Neuronal stem cell (in vitro differentiated cells): ENCODE measurements around the gene RNF44.
A peak's percentile ranks its signal among the peaks of the same experiment; 100 is the strongest.

Experiments used
- DNase-seq: peaks from one replicate; pipeline ENCODE4 v3.0.0-alpha.2; 2013; ENCODE audit warnings: low spot score
- H2AFZ ChIP-seq: one replicate; pipeline ENCODE4 v1.6.1; 2013; ENCODE audit warnings: mild to moderate bottlenecking, low read length, inconsistent platforms
- H2AK5ac ChIP-seq: 2 replicates; pipeline ENCODE4 v1.6.1; 2013; ENCODE audit warnings: low read depth, mild to moderate bottlenecking, inconsistent platforms, low read length, moderate library complexity, mixed read lengths
- H2BK120ac ChIP-seq: 2 replicates; pipeline ENCODE4 v1.6.1; 2013; ENCODE audit warnings: low read depth, mild to moderate bottlenecking, inconsistent platforms, low read length, moderate library complexity, mixed read lengths
- H2BK12ac ChIP-seq: one replicate; pipeline ENCODE4 v1.6.1; 2013; ENCODE audit warnings: low read length, inconsistent platforms
- H2BK15ac ChIP-seq: 2 replicates; pipeline ENCODE4 v1.6.1; 2013; ENCODE audit warnings: mild to moderate bottlenecking, low read length, inconsistent platforms, mixed read lengths
- H2BK5ac ChIP-seq: one replicate; pipeline ENCODE4 v1.6.1; 2013; ENCODE audit warnings: inconsistent platforms, mild to moderate bottlenecking, low read length, moderate library complexity
- H3K14ac ChIP-seq: one replicate; pipeline ENCODE4 v1.6.1; 2013; ENCODE audit warnings: low read length, inconsistent platforms
- H3K18ac ChIP-seq: 2 replicates; pipeline ENCODE4 v1.6.1; 2013; ENCODE audit warnings: low read length, inconsistent platforms
- H3K23ac ChIP-seq: 2 replicates; pipeline ENCODE4 v1.6.1; 2013; ENCODE audit warnings: low read depth, mild to moderate bottlenecking, mixed read lengths, low read length, inconsistent platforms; ENCODE audit not compliant: poor library complexity
- H3K27ac ChIP-seq: replicated peaks from 3 replicates; pipeline ENCODE4 v1.5.1; 2013; ENCODE audit warnings: low read length, inconsistent platforms
- H3K27me3 ChIP-seq, 3 experiments: 2 replicates each; pipeline ENCODE4 v1.6.1; 2013; ENCODE audit warnings: low read length in 3 of 3, mild to moderate bottlenecking in 2 of 3, inconsistent platforms in 1 of 3, low read depth in 1 of 3, mixed read lengths in 1 of 3, moderate library complexity in 1 of 3; ENCODE audit not compliant: control insufficient read depth in 3 of 3, insufficient read depth in 3 of 3
- H3K36me3 ChIP-seq, 2 donors: replicated peaks in 1 of 2; 2 replicates each; pipeline ENCODE4 v1.6.1; 2013; ENCODE audit warnings: low read length in 2 of 2; ENCODE audit not compliant: control insufficient read depth in 2 of 2, insufficient read depth in 2 of 2
- H3K4ac ChIP-seq: 2 replicates; pipeline ENCODE4 v1.6.1; 2013; ENCODE audit warnings: inconsistent platforms, mild to moderate bottlenecking, low read length, moderate library complexity
- H3K4me1 ChIP-seq, 2 donors: 1 replicate in 1 of 2; 2 replicates in 1 of 2; pipeline ENCODE4 v1.6.1; 2013; ENCODE audit warnings: low read length in 2 of 2, low read depth in 1 of 2; ENCODE audit not compliant: control insufficient read depth in 2 of 2, insufficient read depth in 1 of 2
- H3K4me2 ChIP-seq: one replicate; pipeline ENCODE4 v1.6.1; 2013; ENCODE audit warnings: mild to moderate bottlenecking, low read length, inconsistent platforms; ENCODE audit not compliant: insufficient read depth, poor library complexity, severe bottlenecking
- H3K4me3 ChIP-seq, 2 donors: 2 replicates each; pipeline ENCODE4 v1.5.1; 2013; ENCODE audit warnings: low read length in 2 of 2, mild to moderate bottlenecking in 2 of 2, inconsistent platforms in 1 of 2, moderate library complexity in 1 of 2
- H3K79me1 ChIP-seq: one replicate; pipeline ENCODE4 v1.6.1; 2013; ENCODE audit warnings: low read depth, mild to moderate bottlenecking, inconsistent platforms, low read length, moderate library complexity
- H3K9ac ChIP-seq: one replicate; pipeline ENCODE4 v1.6.1; 2013; ENCODE audit warnings: mild to moderate bottlenecking, low read depth, low read length, inconsistent platforms; ENCODE audit not compliant: poor library complexity
- H3K9me3 ChIP-seq, 2 donors: replicated peaks in 1 of 2; 2 replicates each; pipeline versions ENCODE3 to v1.6.1; 2013; ENCODE audit warnings: low read length in 2 of 2, mild to moderate bottlenecking in 2 of 2, inconsistent platforms in 1 of 2, low read depth in 1 of 2, mixed read lengths in 1 of 2, moderate library complexity in 1 of 2; ENCODE audit not compliant: control insufficient read depth in 2 of 2, insufficient read depth in 1 of 2
- H4K8ac ChIP-seq: one replicate; pipeline ENCODE4 v1.6.1; 2013; ENCODE audit warnings: low read depth, mild to moderate bottlenecking, inconsistent platforms, low read length, moderate library complexity
- H4K91ac ChIP-seq: one replicate; pipeline ENCODE4 v1.6.1; 2013; ENCODE audit warnings: low read length, low read depth, mild to moderate bottlenecking, inconsistent platforms; ENCODE audit not compliant: poor library complexity
- WGBS, 2 donors: extraction: QIAGEN DNeasy Blood & Tissue Kit; methylation state at CpG; one replicate each; pipeline ENCODE4 v1.1.7; 2013; ENCODE audit warnings: missing lambda C conversion rate in 2 of 2, mixed read lengths in 1 of 2; ENCODE audit not compliant: insufficient read length in 2 of 2, insufficient replicate concordance in 1 of 2; ENCODE audit errors: extremely low coverage in 2 of 2; 5-methylcytosine and 5-hydroxymethylcytosine counted together

The RNF44 gene

GRCh38 chr5:176568657-176569056 lies 31.5 kb upstream of the RNF44 start:
- H2BK5ac ChIP-seq = peak overlapping the region; percentile 84
- H4K8ac ChIP-seq = no peak overlapping the region
- H3K27ac ChIP-seq = no peak overlapping the region
- no CpG with 5 or more reads among the region's 18 CpGs for WGBS, 2 donors
- H3K9ac ChIP-seq = no peak overlapping the region
- H3K18ac ChIP-seq = no peak overlapping the region
- H2AK5ac ChIP-seq = peak overlapping the region; percentile 88
- no peak overlapping the region for H3K4me2 ChIP-seq
- no peak overlapping the region for H3K4me3 ChIP-seq
- DNase-seq = no peak
- no peak overlapping the region for H2BK120ac ChIP-seq
- H4K91ac ChIP-seq = no peak overlapping the region
- no peak overlapping the region for H2AFZ ChIP-seq
- H3K4me1 ChIP-seq = no peaks in the 10 kb centered on the region
- H3K14ac ChIP-seq = no peak overlapping the region
- no peak overlapping the region for H2BK15ac ChIP-seq
- H3K4ac ChIP-seq = no peak overlapping the region
- H3K27me3 ChIP-seq = peaks cover 0 to 2% (median 0%) of the 10 kb centered on the region in 3 experiments
- H3K79me1 ChIP-seq = no peaks in the 10 kb centered on the region
- H3K23ac ChIP-seq = peak overlapping the region; percentile 55
- no peak overlapping the region for H2BK12ac ChIP-seq
- H3K36me3 ChIP-seq = no peaks in the 10 kb centered on the region
- H3K9me3 ChIP-seq = no peaks in the 10 kb centered on the region

GRCh38 chr5:176565760-176566288 lies 28.6 kb upstream of the RNF44 start:
- H3K4me2 ChIP-seq = no peak overlapping the region
- no peak overlapping the region for H3K23ac ChIP-seq
- peak overlapping the region; percentile 55 for H2BK15ac ChIP-seq
- H3K18ac ChIP-seq = peak overlapping the region; percentile 44
- no peak overlapping the region for H2AFZ ChIP-seq
- no CpG with 5 or more reads among the region's 6 CpGs for WGBS, 2 donors
- H2AK5ac ChIP-seq = peak overlapping the region; percentile 91
- H3K27me3 ChIP-seq = peaks cover 0 to 4% (median 0%) of the 10 kb centered on the region in 3 experiments
- H3K4me3 ChIP-seq = no peak overlapping the region
- no peak overlapping the region for H3K9ac ChIP-seq
- no peaks in the 10 kb centered on the region for H3K9me3 ChIP-seq
- H3K79me1 ChIP-seq = no peaks in the 10 kb centered on the region
- H3K4ac ChIP-seq = no peak overlapping the region
- H4K8ac ChIP-seq = no peak overlapping the region
- no peak overlapping the region for H3K27ac ChIP-seq
- no peaks in the 10 kb centered on the region for H3K4me1 ChIP-seq
- H2BK120ac ChIP-seq = no peak overlapping the region
- peak overlapping the region; percentile 82 for H2BK5ac ChIP-seq
- H4K91ac ChIP-seq = no peak overlapping the region
- no peak for DNase-seq
- H3K14ac ChIP-seq = no peak overlapping the region
- H2BK12ac ChIP-seq = no peak overlapping the region
- H3K36me3 ChIP-seq = no peaks in the 10 kb centered on the region

DNA sequence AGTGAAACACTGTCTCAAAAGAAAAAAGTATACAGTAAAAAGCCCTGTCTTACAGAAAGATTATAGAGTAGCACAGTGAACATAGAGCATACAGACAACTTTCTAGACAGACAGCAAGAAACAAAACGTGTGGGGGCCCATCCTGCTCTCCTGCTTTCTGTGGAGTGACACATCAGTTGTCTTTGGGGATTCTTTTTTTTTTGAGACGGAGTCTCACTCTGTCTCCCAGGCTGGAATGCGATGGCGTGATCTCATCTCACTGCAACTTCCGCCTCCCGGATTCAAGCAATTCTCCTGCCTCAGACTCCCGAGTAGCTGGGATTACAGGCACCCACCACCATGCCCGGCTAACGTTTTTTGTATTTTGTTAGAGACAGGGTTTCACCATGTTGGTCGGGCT lies 26.8 kb upstream of the RNF44 start:
- H2BK15ac ChIP-seq = no peak overlapping the region

DNA sequence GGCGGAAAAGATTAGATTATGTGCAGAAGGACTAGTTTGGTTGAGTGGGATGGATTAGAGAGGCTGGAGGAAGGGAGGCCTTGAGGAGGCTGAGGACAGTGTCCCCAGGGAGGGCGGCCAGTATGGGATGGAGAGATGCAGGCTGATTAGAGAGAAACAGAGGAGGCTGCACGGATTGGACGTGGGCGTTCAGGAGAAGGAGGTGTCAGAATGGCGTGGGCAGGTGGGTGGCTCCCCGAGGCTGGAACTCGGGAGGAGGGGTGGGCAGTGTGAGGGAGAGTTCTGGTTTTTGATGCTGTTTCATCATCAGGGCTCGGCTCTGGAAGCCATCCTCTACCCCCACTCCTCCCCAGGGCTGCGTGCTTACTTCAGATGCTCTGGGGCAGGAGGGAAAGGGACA lies 25.0 kb upstream of the RNF44 start:
- DNase-seq = no peak
- no peaks in the 10 kb centered on the region for H3K4me1 ChIP-seq
- H2BK12ac ChIP-seq = no peak overlapping the region
- no peak overlapping the region for H3K14ac ChIP-seq
- H3K18ac ChIP-seq = no peak overlapping the region
- H3K9ac ChIP-seq = peak overlapping the region; percentile 25
- no peak overlapping the region for H3K23ac ChIP-seq
- no peak overlapping the region for H4K8ac ChIP-seq
- H2AFZ ChIP-seq = no peak overlapping the region
- H2BK5ac ChIP-seq = no peak overlapping the region
- H3K79me1 ChIP-seq = no peaks in the 10 kb centered on the region
- H3K9me3 ChIP-seq = no peaks in the 10 kb centered on the region
- no peak overlapping the region for H4K91ac ChIP-seq
- no peak overlapping the region for H3K4ac ChIP-seq
- H2BK120ac ChIP-seq = no peak overlapping the region
- no peak overlapping the region for H3K4me2 ChIP-seq
- no peak overlapping the region for H2AK5ac ChIP-seq
- no peak overlapping the region for H3K4me3 ChIP-seq
- no peaks in the 10 kb centered on the region for H3K36me3 ChIP-seq
- 100% methylated on average over 1 of the region's 10 CpGs; no CpG with 5 or more reads in 1 of the 2 donors for WGBS, 2 donors
- H2BK15ac ChIP-seq = no peak overlapping the region
- no peak overlapping the region for H3K27ac ChIP-seq
- H3K27me3 ChIP-seq = peaks cover 0 to 6% (median 0%) of the 10 kb centered on the region in 3 experiments

More for the DNA sequence above, 26.8 kb upstream of the RNF44 start:
- H3K4me2 ChIP-seq = no peak overlapping the region
- no CpG with 5 or more reads among the region's 10 CpGs for WGBS, 2 donors
- H3K4ac ChIP-seq = no peak overlapping the region
- H4K91ac ChIP-seq = no peak overlapping the region
- DNase-seq = no peak
- no peak overlapping the region for H3K14ac ChIP-seq
- no peaks in the 10 kb centered on the region for H3K9me3 ChIP-seq
- H2BK12ac ChIP-seq = no peak overlapping the region
- no peak overlapping the region for H3K23ac ChIP-seq
- no peaks in the 10 kb centered on the region for H3K79me1 ChIP-seq
- peaks cover 0 to 6% (median 0%) of the 10 kb centered on the region in 3 experiments for H3K27me3 ChIP-seq
- no peaks in the 10 kb centered on the region for H3K4me1 ChIP-seq
- H2AFZ ChIP-seq = no peak overlapping the region
- no peak overlapping the region for H2AK5ac ChIP-seq
- H3K9ac ChIP-seq = no peak overlapping the region
- no peak overlapping the region for H2BK5ac ChIP-seq
- no peak overlapping the region for H3K18ac ChIP-seq
- H4K8ac ChIP-seq = no peak overlapping the region
- H3K36me3 ChIP-seq = no peaks in the 10 kb centered on the region
- no peak overlapping the region for H2BK120ac ChIP-seq
- H3K27ac ChIP-seq = no peak overlapping the region
- no peak overlapping the region for H3K4me3 ChIP-seq
